DMS53 treated with DMSO at 0.1 percent for 48 hours (cell line): ENCODE data around the gene KIRREL2.
A peak's percentile ranks its signal among the peaks of the same experiment; 100 is the strongest.
"Not testable (repeated sequence)": the region's sequence is repeated elsewhere in the genome, so short reads cannot be mapped to it uniquely, and the experiment has no call there.

Experiments used
- DNase-seq: peaks from one replicate; lab custom pipeline; 2025; ENCODE audit not compliant: unreplicated experiment; lab: John Stamatoyannopoulos, UW

The KIRREL2 gene

GRCh38 chr19:35868823-35869326, 12.2 kb downstream of the KIRREL2 start:
- peak; percentile 57 for DNase-seq

GRCh38 chr19:35869327-35870123, 12.8 kb downstream of the KIRREL2 start:
- DNase-seq: peak; percentile 95

GRCh38 chr19:35870124-35870736, 13.5 kb downstream of the KIRREL2 start:
- not testable (repeated sequence) for DNase-seq

GRCh38 chr19:35870798-35871197, 14.1 kb downstream of the KIRREL2 start:
- DNase-seq: no peak

GRCh38 chr19:35871611-35872010, 14.9 kb downstream of the KIRREL2 start:
- DNase-seq: no peak

- no peak for DNase-seq
Observed at GRCh38 chr19:35872180-35872579, 15.5 kb downstream of the KIRREL2 start.

GRCh38 chr19:35874392-35874930, 17.8 kb downstream of the KIRREL2 start:
- DNase-seq: no peak

GRCh38 chr19:35879068-35879467, 22.4 kb downstream of the KIRREL2 start:
- no peak for DNase-seq

GRCh38 chr19:35879770-35880317, 23.1 kb downstream of the KIRREL2 start:
- peak; percentile 92 for DNase-seq

GRCh38 chr19:35882114-35882832, 25.6 kb downstream of the KIRREL2 start:
- peak; percentile 87 for DNase-seq

GRCh38 chr19:35883882-35884281, 27.2 kb downstream of the KIRREL2 start:
- no peak for DNase-seq

GRCh38 chr19:35885225-35885738, 28.6 kb downstream of the KIRREL2 start:
- no peak for DNase-seq

GRCh38 chr19:35885904-35886303, 29.2 kb downstream of the KIRREL2 start:
- DNase-seq: no peak

- no peak for DNase-seq
Observed at GRCh38 chr19:35887197-35887596, 30.5 kb downstream of the KIRREL2 start.

- no peak for DNase-seq
Observed at GRCh38 chr19:35888398-35888797, 31.7 kb downstream of the KIRREL2 start.

GRCh38 chr19:35889370-35890112, 32.8 kb downstream of the KIRREL2 start:
- DNase-seq: no peak

GRCh38 chr19:35890113-35890650, 33.5 kb downstream of the KIRREL2 start:
- no peak for DNase-seq

- not testable (repeated sequence) for DNase-seq
Observed at GRCh38 chr19:35891819-35892218, 35.1 kb downstream of the KIRREL2 start.

- no peak for DNase-seq
Observed at GRCh38 chr19:35894342-35894741, 37.6 kb downstream of the KIRREL2 start.
